HT1080 (cell line): ENCODE results near the gene ZCCHC17. TPM values are rescaled to one million over a fixed set of nuclear protein-coding genes. Genes with fewer than 3 reads are reported as not detected.

Experiments
- DNase-seq: peaks from one replicate; pipeline ENCODE4 v3.0.0-alpha.2; 2015; ENCODE audit warnings: low read depth
- total RNA-seq: library from RNA; depleted of rRNA; stranded (reverse); fragments of >200 nt; shearing (Covaris generic); gene quantifications from 2 replicates; pipeline ENCODE4 v1.2.3, GENCODE V29; 2014

ZCCHC17 gene
- total RNA-seq, 1 experiment from 2014 or later = 25.6 TPM

- DNase-seq = no peak
Measured at GRCh38 chr1:31302709-31303441, 6.0 kb downstream of the ZCCHC17 start.

GRCh38 chr1:31306278-31306677, 9.4 kb downstream of the ZCCHC17 start:
- peak; percentile 76 for DNase-seq

- no peak for DNase-seq
Measured at GRCh38 chr1:31308036-31308435, 11.2 kb downstream of the ZCCHC17 start.

- no peak for DNase-seq
Measured at GRCh38 chr1:31310198-31310597, 13.4 kb downstream of the ZCCHC17 start.

GRCh38 chr1:31315902-31316301, 19.1 kb downstream of the ZCCHC17 start:
- no peak for DNase-seq

- no peak for DNase-seq
Measured at GRCh38 chr1:31318146-31318545, 21.3 kb downstream of the ZCCHC17 start.

- no peak for DNase-seq
Measured at GRCh38 chr1:31324093-31324492, 27.3 kb downstream of the ZCCHC17 start.

- DNase-seq = no peak
Measured at GRCh38 chr1:31324992-31325391, 28.2 kb downstream of the ZCCHC17 start.

- no peak for DNase-seq
Measured at GRCh38 chr1:31326461-31326860, 29.6 kb downstream of the ZCCHC17 start.

- DNase-seq = no peak
Measured at GRCh38 chr1:31327381-31327780, 30.5 kb downstream of the ZCCHC17 start.

GRCh38 chr1:31335007-31335406, 38.2 kb downstream of the ZCCHC17 start:
- peak; percentile 58 for DNase-seq

- DNase-seq = no peak
Measured at GRCh38 chr1:31336687-31337467, 40.0 kb downstream of the ZCCHC17 start.

- no peak for DNase-seq
Measured at GRCh38 chr1:31344503-31344902, 47.7 kb downstream of the ZCCHC17 start.

GRCh38 chr1:31345635-31346034, 48.8 kb downstream of the ZCCHC17 start:
- DNase-seq = no peak

- DNase-seq = no peak
Measured at GRCh38 chr1:31346785-31347184, 50.0 kb downstream of the ZCCHC17 start.

- no peak for DNase-seq
Measured at GRCh38 chr1:31348449-31348848, 51.6 kb downstream of the ZCCHC17 start.

GRCh38 chr1:31354283-31354682, 57.5 kb downstream of the ZCCHC17 start:
- DNase-seq = no peak

GRCh38 chr1:31356427-31356826, 59.6 kb downstream of the ZCCHC17 start:
- DNase-seq = no peak

- DNase-seq = no peak
Measured at GRCh38 chr1:31361607-31362006, 64.8 kb downstream of the ZCCHC17 start.

GRCh38 chr1:31362032-31362431, 65.2 kb downstream of the ZCCHC17 start:
- no peak for DNase-seq

GRCh38 chr1:31364561-31365250, 67.9 kb downstream of the ZCCHC17 start:
- DNase-seq = no peak

GRCh38 chr1:31366796-31367195, 70.0 kb downstream of the ZCCHC17 start:
- DNase-seq = no peak
